CD14-positive monocyte (primary cell): ENCODE results near the gene GAB4. TPM values are rescaled to one million over a fixed set of nuclear protein-coding genes. Genes with fewer than 3 reads are reported as not detected.

Experiments
- DNase-seq, 3 donors: peaks; one replicate each; pipeline ENCODE4 v3.0.0-alpha.2; 2011 to 2022
- H2AFZ ChIP-seq: 2 replicates; pipeline ENCODE4 v1.6.0; 2012; ENCODE audit warnings: mild to moderate bottlenecking, low read depth, low read length, inconsistent platforms; ENCODE audit not compliant: insufficient read depth, poor library complexity, severe bottlenecking
- H3K27ac ChIP-seq, 2 donors: 1 replicate in 1 of 2; 2 replicates in 1 of 2; pipeline ENCODE4 v1.5.1; 2012 to 2013; ENCODE audit warnings: low read length in 2 of 2, control low read depth in 1 of 2, inconsistent platforms in 1 of 2, low read depth in 1 of 2, mild to moderate bottlenecking in 1 of 2
- H3K27me3 ChIP-seq, 2 donors: one replicate each; pipeline versions ENCODE4 v1.6.0 to v1.6.1; 2011 to 2013; ENCODE audit warnings: low read length in 2 of 2; ENCODE audit not compliant: control insufficient read depth in 2 of 2, insufficient read depth in 2 of 2
- H3K36me3 ChIP-seq, 2 donors: replicated peaks in 1 of 2; 1 replicate in 1 of 2; 2 replicates in 1 of 2; pipeline versions ENCODE4 v1.5.1 to v1.6.1; 2012 to 2013; ENCODE audit warnings: low read length in 2 of 2, control low read depth in 1 of 2, inconsistent platforms in 1 of 2, mild to moderate bottlenecking in 1 of 2; ENCODE audit not compliant: insufficient read depth in 2 of 2, control insufficient read depth in 1 of 2
- H3K4me1 ChIP-seq, 2 donors: 1 replicate in 1 of 2; 2 replicates in 1 of 2; pipeline versions ENCODE4 v1.5.1 to v1.6.1; 2012 to 2013; ENCODE audit warnings: low read length in 2 of 2, control low read depth in 1 of 2, inconsistent platforms in 1 of 2, mild to moderate bottlenecking in 1 of 2, moderate library complexity in 1 of 2; ENCODE audit not compliant: insufficient read depth in 2 of 2, control insufficient read depth in 1 of 2
- H3K4me2 ChIP-seq: replicated peaks from 2 replicates; pipeline ENCODE3; 2012; ENCODE audit warnings: low read length, moderate library complexity, mild to moderate bottlenecking; ENCODE audit not compliant: poor library complexity, severe bottlenecking; ENCODE audit errors: extremely low read depth
- H3K4me3 ChIP-seq, 3 experiments: fragments of 200-600 bp in 1 of 3; sonication (generic) in 1 of 3; replicated peaks in 1 of 3; 1 replicate in 2 of 3; 2 replicates in 1 of 3; pipeline ENCODE4 v1.5.1; 2011 to 2013; ENCODE audit warnings: low read length in 3 of 3, mild to moderate bottlenecking in 3 of 3, control low read depth in 2 of 3, low read depth in 2 of 3, inconsistent platforms in 1 of 3, moderate library complexity in 1 of 3
- H3K79me2 ChIP-seq: 2 replicates; pipeline ENCODE4 v1.6.0; 2012; ENCODE audit warnings: mild to moderate bottlenecking, control low read depth, inconsistent platforms, low read length, moderate library complexity; ENCODE audit not compliant: insufficient read depth
- H3K9ac ChIP-seq: 2 replicates; pipeline ENCODE4 v1.6.0; 2017; ENCODE audit warnings: low read length, mild to moderate bottlenecking; ENCODE audit not compliant: insufficient read depth, poor library complexity, severe bottlenecking
- H3K9me3 ChIP-seq, 2 donors: replicated peaks in 1 of 2; 1 replicate in 1 of 2; 2 replicates in 1 of 2; pipeline versions ENCODE4 v1.5.1 to v1.6.1; 2012 to 2013; ENCODE audit warnings: low read length in 2 of 2, control low read depth in 1 of 2; ENCODE audit not compliant: control insufficient read depth in 1 of 2, insufficient read depth in 1 of 2
- H4K20me1 ChIP-seq: 2 replicates; pipeline ENCODE4 v1.6.0; 2012; ENCODE audit warnings: mild to moderate bottlenecking, low read length, control low read depth, moderate library complexity; ENCODE audit not compliant: insufficient read depth
- H3K27ac Mint-ChIP-seq, 7 donors: one replicate each; pipeline ENCODE4 v1.8.0; 2020; ENCODE audit warnings: mild to moderate bottlenecking in 7 of 7, mixed read lengths in 7 of 7, moderate library complexity in 6 of 7, inconsistent platforms in 2 of 7
- H3K27me3 Mint-ChIP-seq, 3 donors: one replicate each; pipeline ENCODE4 v1.8.0; 2021 to 2022; ENCODE audit warnings: low read depth in 3 of 3, mild to moderate bottlenecking in 3 of 3, mixed read lengths in 3 of 3, moderate library complexity in 3 of 3, inconsistent platforms in 1 of 3
- H3K36me3 Mint-ChIP-seq, 2 donors: one replicate each; pipeline ENCODE4 v1.8.0; 2020; ENCODE audit warnings: mixed read lengths in 2 of 2, inconsistent platforms in 1 of 2, mild to moderate bottlenecking in 1 of 2
- H3K4me1 Mint-ChIP-seq: one replicate; pipeline ENCODE4 v1.8.0; 2020; ENCODE audit warnings: mild to moderate bottlenecking, mixed read lengths
- H3K4me3 Mint-ChIP-seq, 2 donors: one replicate each; pipeline ENCODE4 v1.8.0; 2020; ENCODE audit warnings: mild to moderate bottlenecking in 2 of 2, mixed read lengths in 2 of 2, moderate library complexity in 1 of 2
- H3K9me3 Mint-ChIP-seq, 7 donors: one replicate each; pipeline ENCODE4 v1.8.0; 2020 to 2022; ENCODE audit warnings: mixed read lengths in 7 of 7, mild to moderate bottlenecking in 6 of 7, moderate library complexity in 6 of 7, inconsistent platforms in 2 of 7
- CTCF ChIP-seq: fragments of 200-600 bp; IDR thresholded peaks from one replicate; pipeline ENCODE4 v1.8.0; 2022; ENCODE audit warnings: antibody characterized with exemption, mild to moderate bottlenecking
- WGBS: methylation state at CpG from one replicate; pipeline ENCODE4 v1.1.5; 2013; ENCODE audit warnings: missing lambda C conversion rate; ENCODE audit not compliant: insufficient coverage; 5-methylcytosine and 5-hydroxymethylcytosine counted together
- intact Hi-C, 2 donors: fragments of 100-400 bp; cut with micrococcal nuclease; formaldehyde crosslinking; loops; one replicate each; pipeline versions ENCODE4 v1.15.0 to v1.15.1; 2023
- polyA plus RNA-seq, 3 donors: library from polyadenylated mRNA; depleted of rRNA in 1 of 3; unstranded in 2 of 3; stranded (reverse) in 1 of 3; fragments of 300-500 nt in 2 of 3; fragments of >200 nt in 1 of 3; fragmentation: Illumina TruSeq in 2 of 3; gene quantifications; 1 replicate in 2 of 3; 2 replicates in 1 of 3; pipeline ENCODE4 v1.2.3, GENCODE V29; 2012 to 2021

The GAB4 gene
- polyA plus RNA-seq, 3 donors = not detected

- no peak for TF ChIP-seq CTCF
- H3K9me3 Mint-ChIP-seq = peaks cover 0 to 2% (median 0%) of the 10 kb centered on the region in 7 donors
- WGBS = 94% methylated on average over 5 of the region's 7 CpGs
- no peak overlapping the region for H3K4me3 Mint-ChIP-seq
- no peaks in the 10 kb centered on the region for H3K4me1 ChIP-seq
- no peaks in the 10 kb centered on the region for H3K36me3 ChIP-seq
- H3K9me3 ChIP-seq = no peaks in the 10 kb centered on the region
- H3K4me2 ChIP-seq = no peak overlapping the region
- H3K27ac ChIP-seq = no peak overlapping the region
- H3K27me3 ChIP-seq = no peaks in the 10 kb centered on the region
- H2AFZ ChIP-seq = no peak overlapping the region
- H3K4me1 Mint-ChIP-seq = no peaks in the 10 kb centered on the region
- no peak overlapping the region for H3K27ac Mint-ChIP-seq
- H3K27me3 Mint-ChIP-seq = peaks cover 0 to 13% (median 3%) of the 10 kb centered on the region in 3 donors
- no peak overlapping the region for H3K9ac ChIP-seq
- H4K20me1 ChIP-seq = no peaks in the 10 kb centered on the region
- no peak for DNase-seq
- intact Hi-C loops = no loop called here
- no peaks in the 10 kb centered on the region for H3K36me3 Mint-ChIP-seq
- no peak overlapping the region for H3K4me3 ChIP-seq
- H3K79me2 ChIP-seq = no peaks in the 10 kb centered on the region
Measured at GRCh38 chr22:16962501-16962900, 45.5 kb downstream of the GAB4 start.

- Histone ChIP-seq H3K27ac (no peak overlapping the region), H4K20me1 (no peaks in the 10 kb centered on the region), H3K36me3 (no peaks in the 10 kb centered on the region), H3K27me3 (no peaks in the 10 kb centered on the region), H3K4me3 (no peak overlapping the region), H3K9ac (no peak overlapping the region), H3K4me1 (no peaks in the 10 kb centered on the region), H3K4me2 (no peak overlapping the region), H2AFZ (no peak overlapping the region), H3K9me3 (no peaks in the 10 kb centered on the region), H3K79me2 (no peaks in the 10 kb centered on the region)
- Mint-ChIP-seq H3K4me1 (no peaks in the 10 kb centered on the region), H3K27ac (no peak overlapping the region), H3K4me3 (no peak overlapping the region), H3K27me3 (peaks cover 0 to 11% (median 3%) of the 10 kb centered on the region in 3 donors), H3K9me3 (peaks cover 0 to 2% (median 0%) of the 10 kb centered on the region in 7 donors), H3K36me3 (no peaks in the 10 kb centered on the region)
- WGBS = 83% methylated on average over 10 of the region's 14 CpGs
- intact Hi-C loops = no loop called here
- DNase-seq = no peak
- TF ChIP-seq CTCF = no peak
Measured at GRCh38 chr22:16961477-16962186, 46.4 kb downstream of the GAB4 start.
